ENCODE measurements around the gene ERAP2.
"Not testable (repeated sequence)": the region's sequence is repeated elsewhere in the genome, so short reads cannot be mapped to it uniquely, and the experiment has no call there.

The ERAP2 gene

DNA sequence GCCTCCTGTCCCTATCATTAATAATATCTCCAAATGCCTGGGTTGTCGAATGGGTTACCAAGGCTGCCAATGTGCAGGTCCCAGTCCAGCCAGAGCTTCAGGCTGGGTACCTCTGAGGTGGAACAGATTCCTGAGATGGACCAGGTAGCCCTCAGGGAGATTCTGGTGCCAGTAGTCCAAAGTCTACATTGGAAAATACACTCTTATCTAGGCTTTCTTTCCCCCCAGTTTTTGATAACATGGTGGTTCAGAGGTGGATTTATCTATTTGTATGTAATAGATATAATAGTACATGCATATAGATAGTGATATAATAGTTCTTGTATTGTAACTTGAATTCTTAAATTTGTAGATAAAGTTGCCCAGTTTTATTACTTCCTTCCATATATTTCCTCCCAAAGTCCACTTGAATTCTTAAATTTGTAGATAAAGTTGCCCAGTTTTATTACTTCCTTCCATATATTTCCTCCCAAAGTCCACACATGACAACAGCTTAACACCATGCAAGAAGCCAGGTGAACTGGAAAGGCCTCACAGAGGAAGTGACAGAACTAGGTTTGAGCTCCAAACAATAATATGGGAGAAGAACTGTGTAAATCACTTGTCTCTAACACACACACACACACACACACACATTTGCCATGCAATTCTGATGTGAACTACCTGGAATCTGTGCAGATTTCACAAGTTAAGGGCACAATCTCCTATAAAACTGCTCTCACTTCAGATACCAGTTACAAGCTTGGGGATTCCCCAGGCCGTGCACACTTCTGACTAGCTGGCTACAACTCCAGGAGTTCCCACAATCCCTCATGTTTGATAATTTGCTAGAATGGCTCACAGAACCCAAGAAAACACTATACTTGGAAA, 37.9 kb upstream of the ERAP2 start:
- no peak overlapping the region for H3K4me3 ChIP-seq (replicated peaks; ENCODE audit: low read depth, low read length)
- TF ChIP-seq, protein P1, sequence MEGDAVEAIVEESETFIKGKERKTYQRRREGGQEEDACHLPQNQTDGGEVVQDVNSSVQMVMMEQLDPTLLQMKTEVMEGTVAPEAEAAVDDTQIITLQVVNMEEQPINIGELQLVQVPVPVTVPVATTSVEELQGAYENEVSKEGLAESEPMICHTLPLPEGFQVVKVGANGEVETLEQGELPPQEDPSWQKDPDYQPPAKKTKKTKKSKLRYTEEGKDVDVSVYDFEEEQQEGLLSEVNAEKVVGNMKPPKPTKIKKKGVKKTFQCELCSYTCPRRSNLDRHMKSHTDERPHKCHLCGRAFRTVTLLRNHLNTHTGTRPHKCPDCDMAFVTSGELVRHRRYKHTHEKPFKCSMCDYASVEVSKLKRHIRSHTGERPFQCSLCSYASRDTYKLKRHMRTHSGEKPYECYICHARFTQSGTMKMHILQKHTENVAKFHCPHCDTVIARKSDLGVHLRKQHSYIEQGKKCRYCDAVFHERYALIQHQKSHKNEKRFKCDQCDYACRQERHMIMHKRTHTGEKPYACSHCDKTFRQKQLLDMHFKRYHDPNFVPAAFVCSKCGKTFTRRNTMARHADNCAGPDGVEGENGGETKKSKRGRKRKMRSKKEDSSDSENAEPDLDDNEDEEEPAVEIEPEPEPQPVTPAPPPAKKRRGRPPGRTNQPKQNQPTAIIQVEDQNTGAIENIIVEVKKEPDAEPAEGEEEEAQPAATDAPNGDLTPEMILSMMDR (IDR thresholded peaks at IDR 0.05; ENCODE audit: low read depth, low read length, missing control alignments): no peak
- no peak for DNase-seq (ENCODE audit: extremely low read depth, low read depth)

DNA sequence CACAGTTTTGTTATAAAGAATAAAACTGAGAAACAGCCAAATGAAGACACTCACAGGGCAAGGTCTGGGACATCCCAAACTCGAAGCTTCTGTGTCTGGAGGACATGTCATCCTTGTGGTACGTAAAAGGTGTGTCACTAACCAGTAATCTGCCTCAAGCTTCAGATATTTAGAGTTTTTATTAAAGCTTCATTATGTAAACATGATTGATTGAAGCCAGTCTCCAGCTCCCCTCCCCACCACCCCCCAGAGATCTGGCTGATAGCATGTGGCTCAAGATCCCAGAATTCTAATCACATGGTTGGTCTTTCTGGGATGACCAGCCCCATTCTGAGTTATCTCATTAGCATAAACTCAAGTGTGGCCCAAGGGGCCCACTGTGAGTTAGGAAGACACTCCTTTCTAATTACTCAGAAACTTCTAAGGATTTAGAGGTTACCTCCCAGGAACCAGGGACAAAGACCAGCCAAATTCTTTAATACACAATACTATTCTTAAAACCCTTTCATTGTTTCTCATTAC, 37.2 kb upstream of the ERAP2 start:
- DNase-seq (ENCODE audit: extremely low read depth, low read depth): no peak
- TF ChIP-seq, protein P1 (IDR thresholded peaks at IDR 0.05; ENCODE audit: low read depth, low read length, missing control alignments): no peak
- H3K4me3 ChIP-seq (replicated peaks; ENCODE audit: low read depth, low read length): no peak overlapping the region

DNA sequence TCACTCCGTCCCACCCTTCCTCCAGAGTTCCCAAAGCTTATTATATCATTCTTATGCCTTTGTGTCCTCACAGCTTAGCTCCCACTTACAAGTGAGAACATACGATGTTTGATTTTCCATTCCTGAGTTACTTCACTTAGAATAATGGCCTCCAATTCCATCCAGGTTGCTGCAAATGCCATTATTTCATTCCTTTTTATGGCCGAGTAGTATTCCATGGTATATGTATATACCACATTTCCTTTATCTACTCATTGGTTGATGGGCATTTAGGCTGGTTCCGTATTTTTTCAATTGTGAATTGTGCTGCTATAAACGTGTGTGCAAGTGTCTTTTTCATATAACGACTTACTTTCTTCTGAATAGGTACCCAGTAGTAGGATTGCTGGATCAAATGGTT, 34.4 kb upstream of the ERAP2 start:
- H3K4me3 ChIP-seq (replicated peaks; ENCODE audit: low read depth, low read length); DNase-seq (ENCODE audit: extremely low read depth, low read depth): not testable (repeated sequence)

DNA sequence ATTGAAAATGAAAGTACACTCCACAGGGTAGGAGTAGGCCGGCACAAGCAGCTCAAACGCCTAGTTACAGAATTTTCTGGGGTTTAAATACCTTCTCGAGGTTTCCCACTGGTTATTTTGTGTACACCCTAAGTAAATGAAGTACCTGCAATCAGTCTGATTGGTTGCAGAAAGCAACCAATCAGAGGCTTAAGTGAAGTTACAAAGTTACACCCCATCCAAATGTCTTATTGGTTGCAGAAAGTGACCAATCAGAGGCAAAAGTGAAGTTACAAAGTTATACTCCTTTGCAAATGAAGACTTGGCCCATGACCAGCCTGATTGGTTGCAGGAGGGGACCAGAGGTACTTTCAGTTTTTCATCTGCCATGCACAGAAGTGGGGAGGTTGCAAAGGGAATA, 33.2 kb upstream of the ERAP2 start:
- no peak overlapping the region for H3K4me3 ChIP-seq (replicated peaks; ENCODE audit: low read depth, low read length)
- TF ChIP-seq, protein P1 (IDR thresholded peaks at IDR 0.05; ENCODE audit: low read depth, low read length, missing control alignments): no peak
- no peak for DNase-seq (ENCODE audit: extremely low read depth, low read depth)

DNA sequence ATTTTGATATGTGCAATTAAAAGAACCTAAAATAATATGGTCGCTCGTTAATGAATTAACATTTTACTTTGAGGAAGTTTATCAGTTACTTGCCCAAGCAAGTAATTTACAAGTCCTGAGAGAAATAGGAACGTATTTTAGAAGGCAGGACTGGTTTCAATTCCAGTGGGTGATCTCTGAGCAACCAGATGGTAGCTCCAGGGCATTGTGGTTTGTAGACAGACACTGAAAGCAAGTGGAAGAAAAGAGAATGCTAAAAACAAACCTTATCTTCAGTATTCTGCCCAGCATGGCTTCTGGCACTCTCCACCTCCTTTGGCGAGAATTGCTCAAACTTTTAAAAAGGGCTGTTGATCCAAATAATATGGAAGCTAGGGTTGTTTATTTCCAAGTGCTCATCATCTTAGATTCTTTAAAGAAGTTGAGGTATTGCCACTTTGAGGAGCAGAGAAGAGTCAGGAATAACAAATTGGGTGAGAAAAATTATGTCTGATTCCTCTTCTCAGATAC, 31.8 kb upstream of the ERAP2 start:
- DNase-seq (ENCODE audit: extremely low read depth, low read depth): no peak
- no peak overlapping the region for H3K4me3 ChIP-seq (replicated peaks; ENCODE audit: low read depth, low read length)
- TF ChIP-seq, protein P1 (IDR thresholded peaks at IDR 0.05; ENCODE audit: low read depth, low read length, missing control alignments): no peak

DNA sequence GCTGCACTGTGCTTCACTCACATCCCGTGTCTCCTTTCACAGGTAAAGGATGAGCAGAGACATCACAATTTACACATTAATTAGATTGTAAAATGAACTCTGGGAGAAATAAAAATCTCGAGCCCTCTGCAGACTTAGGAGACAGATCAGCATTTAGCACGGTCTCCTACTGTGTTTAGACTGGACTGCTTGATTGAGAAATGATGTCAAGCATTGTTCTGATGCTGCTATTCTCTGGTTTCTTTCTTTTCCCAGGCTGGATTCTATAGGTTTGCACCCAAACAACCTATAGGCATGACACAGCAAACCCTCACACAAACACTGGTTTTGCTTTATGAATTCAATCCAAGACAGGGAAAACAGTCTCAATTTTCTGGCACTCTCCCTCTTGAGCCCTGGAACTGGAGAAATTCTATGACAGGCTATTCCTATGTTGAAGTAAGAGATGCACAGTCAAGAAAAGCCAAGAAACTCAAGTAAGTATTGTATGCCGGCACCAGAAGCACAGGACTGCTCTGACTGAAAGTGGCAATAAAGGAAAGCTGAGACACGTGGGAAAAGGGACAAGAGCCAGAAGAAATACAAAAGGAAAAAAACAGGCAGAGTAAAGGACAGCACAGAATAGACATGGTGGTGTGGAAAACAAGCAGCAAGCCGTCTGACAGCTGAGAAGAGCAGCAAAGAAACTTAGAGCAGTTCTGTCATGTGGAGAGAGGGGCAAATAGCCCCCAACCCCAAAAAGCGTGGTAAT, 24.8 kb upstream of the ERAP2 start:
- TF ChIP-seq, protein P1 (IDR thresholded peaks at IDR 0.05; ENCODE audit: low read depth, low read length, missing control alignments): no peak
- no peak overlapping the region for H3K4me3 ChIP-seq (replicated peaks; ENCODE audit: low read depth, low read length)
- DNase-seq (ENCODE audit: extremely low read depth, low read depth): no peak

DNA sequence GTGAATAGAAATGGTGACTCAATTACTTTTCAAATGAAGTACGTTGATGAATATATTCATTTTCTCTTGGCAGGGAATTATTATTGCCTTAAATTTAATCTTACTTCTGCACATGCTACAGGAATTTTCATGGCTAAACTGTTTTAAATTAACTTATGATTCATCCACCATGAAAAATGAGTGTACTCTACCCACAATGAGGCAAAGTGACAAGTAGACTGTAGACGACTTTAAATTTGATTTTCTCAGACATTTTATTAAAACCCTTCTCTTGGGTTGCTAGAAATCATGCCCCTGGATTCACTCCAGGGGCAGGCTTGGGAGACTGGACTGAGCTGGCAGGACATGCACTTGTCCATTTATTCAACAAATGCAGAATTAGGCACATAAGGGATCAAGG, 23.5 kb upstream of the ERAP2 start:
- TF ChIP-seq, protein P1 (IDR thresholded peaks at IDR 0.05; ENCODE audit: low read depth, low read length, missing control alignments): no peak
- H3K4me3 ChIP-seq (replicated peaks; ENCODE audit: low read depth, low read length): no peak overlapping the region
- no peak for DNase-seq (ENCODE audit: extremely low read depth, low read depth)

All from HFF-Myc (cell line).